Neural progenitor cell (in vitro differentiated cells): ENCODE measurements around the gene NRN1L. TPM values are rescaled to one million over a fixed set of nuclear protein-coding genes. Genes with fewer than 3 reads are reported as not detected.

Experiments used
- DNase-seq: peaks from one replicate; pipeline ENCODE4 v3.0.0-alpha.2; 2016; ENCODE audit warnings: low spot score
- H2AFZ ChIP-seq: fragments of 200-600 bp; sonication (generic); replicated peaks from 2 replicates; pipeline ENCODE4 v1.6.1; 2016; ENCODE audit warnings: antibody characterized with exemption
- H3F3A ChIP-seq: fragments of 200-600 bp; sonication (generic); 2 replicates; pipeline ENCODE4 v1.6.1; 2016; ENCODE audit warnings: antibody characterized with exemption, low read depth
- H3K27ac ChIP-seq: fragments of 200-600 bp; sonication (generic); 2 replicates; pipeline ENCODE4 v1.5.1; 2016; ENCODE audit warnings: mild to moderate bottlenecking
- H3K27me3 ChIP-seq: fragments of 200-600 bp; sonication (generic); 2 replicates; pipeline ENCODE4 v1.6.1; 2016; ENCODE audit warnings: mild to moderate bottlenecking, moderate library complexity
- H3K36me3 ChIP-seq: fragments of 200-600 bp; sonication (generic); 2 replicates; pipeline ENCODE4 v1.5.1; 2016
- H3K4me1 ChIP-seq: fragments of 200-600 bp; sonication (generic); 2 replicates; pipeline ENCODE4 v1.6.1; 2016; ENCODE audit warnings: mixed run types
- H3K4me2 ChIP-seq: fragments of 200-600 bp; sonication (generic); 2 replicates; pipeline ENCODE4 v1.6.1; 2016
- H3K4me3 ChIP-seq: fragments of 200-600 bp; sonication (generic); 2 replicates; pipeline ENCODE4 v1.5.1; 2016
- H3K79me2 ChIP-seq: fragments of 200-600 bp; sonication (generic); 2 replicates; pipeline ENCODE4 v1.6.1; 2016; ENCODE audit warnings: low read depth
- H3K9ac ChIP-seq: fragments of 200-600 bp; sonication (generic); 2 replicates; pipeline ENCODE4 v1.6.1; 2016
- H3K9me3 ChIP-seq: fragments of 200-600 bp; sonication (generic); 2 replicates; pipeline ENCODE4 v1.5.1; 2016; ENCODE audit warnings: low read depth
- H4K20me1 ChIP-seq: fragments of 200-600 bp; sonication (generic); 2 replicates; pipeline ENCODE4 v1.6.1; 2016; ENCODE audit warnings: low read depth
- H3K27ac Mint-ChIP-seq: 3 replicates; pipeline ENCODE4 v1.8.0; 2021; ENCODE audit warnings: mixed read lengths
- H3K27me3 Mint-ChIP-seq: 2 replicates; pipeline ENCODE4 v1.8.0; 2022; ENCODE audit warnings: low read depth, mild to moderate bottlenecking, inconsistent platforms, moderate library complexity, mixed read lengths; ENCODE audit not compliant: insufficient read depth
- H3K36me3 Mint-ChIP-seq: 3 replicates; pipeline ENCODE4 v1.8.0; 2021; ENCODE audit warnings: mixed read lengths
- H3K4me1 Mint-ChIP-seq: 3 replicates; pipeline ENCODE4 v1.8.0; 2021; ENCODE audit warnings: mixed read lengths
- H3K4me3 Mint-ChIP-seq: 3 replicates; pipeline ENCODE4 v1.8.0; 2021; ENCODE audit warnings: mild to moderate bottlenecking, moderate library complexity, mixed read lengths
- H3K9me3 Mint-ChIP-seq: 3 replicates; pipeline ENCODE4 v1.8.0; 2020; ENCODE audit warnings: mixed read lengths
- CTCF ChIP-seq: fragments of 200-600 bp; sonication (generic); IDR thresholded peaks from 2 replicates; pipeline ENCODE4 v1.5.1; 2017; ENCODE audit warnings: antibody characterized with exemption, mild to moderate bottlenecking
- EZH2 ChIP-seq: fragments of 200-600 bp; sonication (generic); IDR thresholded peaks from 2 replicates; pipeline ENCODE4 v1.6.1; 2017; ENCODE audit warnings: antibody characterized with exemption, mild to moderate bottlenecking, moderate library complexity
- EZH2phosphoT487 ChIP-seq: fragments of 200-600 bp; sonication (generic); IDR thresholded peaks from 2 replicates; pipeline ENCODE4 v1.6.1; 2017; ENCODE audit warnings: antibody characterized with exemption
- total RNA-seq: library from RNA; depleted of rRNA; stranded (reverse); fragments of >200 nt; gene quantifications from 2 replicates; pipeline ENCODE4 v1.2.3, GENCODE V29; 2015; ENCODE audit warnings: low replicate concordance

NRN1L gene
- total RNA-seq, 1 donor from 2014 or later, result 0.54 TPM

- Histone ChIP-seq H3K4me3 (no peak overlapping the region), H3K27me3 (no peaks in the 10 kb centered on the region), H3F3A (peaks cover 16% of the 10 kb centered on the region), H3K9ac (no peak overlapping the region), H3K9me3 (no peaks in the 10 kb centered on the region), H3K4me2 (no peak overlapping the region), H3K27ac (no peak overlapping the region), H3K36me3 (no peaks in the 10 kb centered on the region), H2AFZ (no peak overlapping the region), H4K20me1 (peaks cover 56% of the 10 kb centered on the region), H3K4me1 (peaks cover 8% of the 10 kb centered on the region), H3K79me2 (peaks cover 73% of the 10 kb centered on the region)
- Mint-ChIP-seq H3K36me3 (peaks cover 22% of the 10 kb centered on the region), H3K9me3 (no peaks in the 10 kb centered on the region), H3K4me3 (no peak overlapping the region), H3K4me1 (peaks cover 13% of the 10 kb centered on the region), H3K27me3 (peaks cover 7% of the 10 kb centered on the region), H3K27ac (no peak overlapping the region)
- peak; percentile 61 for DNase-seq
- TF ChIP-seq CTCF (peak; percentile 50), EZH2 (no peak)
These were observed 19.4 kb upstream of the NRN1L start for GRCh38 chr16:67865318-67865717.

GRCh38 chr16:67868290-67868689, 16.4 kb upstream of the NRN1L start:
- no peaks in the 10 kb centered on the region for H3K36me3 ChIP-seq
- peaks cover 7% of the 10 kb centered on the region for H3K4me1 ChIP-seq
- Mint-ChIP-seq H3K27me3 (peaks cover 10% of the 10 kb centered on the region), H3K36me3 (peaks cover 15% of the 10 kb centered on the region), H3K4me1 (peaks cover 7% of the 10 kb centered on the region), H3K9me3 (no peaks in the 10 kb centered on the region), H3K27ac (no peak overlapping the region), H3K4me3 (no peak overlapping the region)
- H3K4me2 ChIP-seq, result no peak overlapping the region
- H3K79me2 ChIP-seq, result peaks cover 46% of the 10 kb centered on the region
- H3K9me3 ChIP-seq, result no peaks in the 10 kb centered on the region
- H4K20me1 ChIP-seq, result peaks cover 27% of the 10 kb centered on the region
- no peak for TF ChIP-seq CTCF
- TF ChIP-seq EZH2phosphoT487, result no peak
- no peak for TF ChIP-seq EZH2
- H3K27ac ChIP-seq, result no peak overlapping the region
- H2AFZ ChIP-seq, result no peak overlapping the region
- H3K9ac ChIP-seq, result no peak overlapping the region
- no peak overlapping the region for H3K4me3 ChIP-seq
- H3K27me3 ChIP-seq, result no peaks in the 10 kb centered on the region
- H3F3A ChIP-seq, result peaks cover 40% of the 10 kb centered on the region
- DNase-seq, result no peak

GRCh38 chr16:67869653-67870052, 15.0 kb upstream of the NRN1L start:
- Histone ChIP-seq H3K27ac (no peak overlapping the region), H3K4me2 (no peak overlapping the region), H4K20me1 (peaks cover 24% of the 10 kb centered on the region), H3K27me3 (no peaks in the 10 kb centered on the region), H3K79me2 (peaks cover 46% of the 10 kb centered on the region), H3K4me3 (no peak overlapping the region), H3K9me3 (no peaks in the 10 kb centered on the region), H3K4me1 (peaks cover 9% of the 10 kb centered on the region), H3F3A (peaks cover 37% of the 10 kb centered on the region), H3K36me3 (no peaks in the 10 kb centered on the region), H2AFZ (no peak overlapping the region), H3K9ac (no peak overlapping the region)
- H3K9me3 Mint-ChIP-seq, result no peaks in the 10 kb centered on the region
- peaks cover 7% of the 10 kb centered on the region for H3K27me3 Mint-ChIP-seq
- no peak overlapping the region for H3K27ac Mint-ChIP-seq
- peaks cover 16% of the 10 kb centered on the region for H3K4me1 Mint-ChIP-seq
- H3K36me3 Mint-ChIP-seq, result peaks cover 12% of the 10 kb centered on the region
- H3K4me3 Mint-ChIP-seq, result no peak overlapping the region
- no peak for TF ChIP-seq EZH2
- TF ChIP-seq EZH2phosphoT487, result no peak
- TF ChIP-seq CTCF, result no peak
- no peak for DNase-seq
